ENCODE measurements around the gene TMEM50B.

DNA sequence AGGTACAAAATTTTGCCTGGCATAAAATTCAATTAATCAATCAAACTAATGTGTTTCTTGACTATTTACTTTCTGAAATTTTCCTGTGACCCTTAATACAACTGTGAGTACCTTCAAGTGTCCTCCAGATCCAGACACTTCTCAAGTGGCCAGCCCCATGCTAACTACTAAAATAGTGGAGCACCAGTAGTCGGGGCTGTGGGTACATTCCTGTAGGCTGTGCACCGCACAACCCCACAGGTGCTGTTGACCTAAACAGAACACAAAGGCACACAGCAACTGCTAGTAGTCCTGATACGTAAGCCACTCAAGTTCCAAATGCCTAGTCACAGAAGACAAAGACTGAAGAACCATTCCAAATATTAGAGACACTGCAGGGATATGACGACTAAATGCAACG, 36.6 kb downstream of the TMEM50B start:
- TF ChIP-seq EZH2phosphoT487 (IDR thresholded peaks at IDR 0.05; ENCODE audit: low read length) (no peak), EZH2 (optimal IDR thresholded peaks at IDR 0.05; ENCODE audit: low read depth, low read length) (no peak)
- TF ChIP-seq, protein P1, sequence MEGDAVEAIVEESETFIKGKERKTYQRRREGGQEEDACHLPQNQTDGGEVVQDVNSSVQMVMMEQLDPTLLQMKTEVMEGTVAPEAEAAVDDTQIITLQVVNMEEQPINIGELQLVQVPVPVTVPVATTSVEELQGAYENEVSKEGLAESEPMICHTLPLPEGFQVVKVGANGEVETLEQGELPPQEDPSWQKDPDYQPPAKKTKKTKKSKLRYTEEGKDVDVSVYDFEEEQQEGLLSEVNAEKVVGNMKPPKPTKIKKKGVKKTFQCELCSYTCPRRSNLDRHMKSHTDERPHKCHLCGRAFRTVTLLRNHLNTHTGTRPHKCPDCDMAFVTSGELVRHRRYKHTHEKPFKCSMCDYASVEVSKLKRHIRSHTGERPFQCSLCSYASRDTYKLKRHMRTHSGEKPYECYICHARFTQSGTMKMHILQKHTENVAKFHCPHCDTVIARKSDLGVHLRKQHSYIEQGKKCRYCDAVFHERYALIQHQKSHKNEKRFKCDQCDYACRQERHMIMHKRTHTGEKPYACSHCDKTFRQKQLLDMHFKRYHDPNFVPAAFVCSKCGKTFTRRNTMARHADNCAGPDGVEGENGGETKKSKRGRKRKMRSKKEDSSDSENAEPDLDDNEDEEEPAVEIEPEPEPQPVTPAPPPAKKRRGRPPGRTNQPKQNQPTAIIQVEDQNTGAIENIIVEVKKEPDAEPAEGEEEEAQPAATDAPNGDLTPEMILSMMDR (IDR thresholded peaks at IDR 0.05; ENCODE audit: low read length) = no peak
